Hematopoietic multipotent progenitor cell treated with erythropoietin and hydrocortisone succinate and interleukin-3 and kit ligand, for 4 days (in vitro differentiated cells): ENCODE results near the gene SLX1A.
"Not testable (repeated sequence)": the region's sequence is repeated elsewhere in the genome, so short reads cannot be mapped to it uniquely, and the experiment has no call there.

Source experiments
- DNase-seq: peaks from one replicate; pipeline ENCODE4 v3.0.0-alpha.2; 2015

Gene SLX1A

GRCh38 chr16:30193615-30194014 is at the start of gene SLX1A, which contains the start of gene BOLA2B:
TSS of gene SLX1A (plus strand) at chr16:30193875. CDS start at chr16:30194085, 210 bp downstream.
TSS of gene BOLA2B (minus strand) at chr16:30193666. CDS start at chr16:30193595, 71 bp downstream.
- not testable (repeated sequence) for DNase-seq

- DNase-seq = no peak
These were observed 49.7 kb upstream of the SLX1A start for GRCh38 chr16:30144017-30144416.

GRCh38 chr16:30144917-30145316 is 48.8 kb upstream of the SLX1A start:
- DNase-seq = no peak

GRCh38 chr16:30145657-30146056 is 48.0 kb upstream of the SLX1A start:
- DNase-seq = no peak

GRCh38 chr16:30147843-30148510 is 45.7 kb upstream of the SLX1A start:
- no peak for DNase-seq

GRCh38 chr16:30149250-30149930 is 44.3 kb upstream of the SLX1A start:
- no peak for DNase-seq

- no peak for DNase-seq
These were observed 42.6 kb upstream of the SLX1A start for GRCh38 chr16:30151091-30151490.

GRCh38 chr16:30152517-30152916 is 41.2 kb upstream of the SLX1A start:
- no peak for DNase-seq

- DNase-seq = no peak
These were observed 38.5 kb upstream of the SLX1A start for GRCh38 chr16:30155188-30155587.

GRCh38 chr16:30157214-30157613 is 36.5 kb upstream of the SLX1A start:
- DNase-seq = no peak

GRCh38 chr16:30163538-30163937 is 30.1 kb upstream of the SLX1A start:
- no peak for DNase-seq

- peak; percentile 94 for DNase-seq
These were observed 27.3 kb upstream of the SLX1A start for GRCh38 chr16:30166202-30166902.

- DNase-seq = not testable (repeated sequence)
These were observed 24.9 kb upstream of the SLX1A start for GRCh38 chr16:30168746-30169145.

- DNase-seq = not testable (repeated sequence)
These were observed 24.3 kb upstream of the SLX1A start for GRCh38 chr16:30169416-30169815.

GRCh38 chr16:30170145-30170544 is 23.5 kb upstream of the SLX1A start:
- DNase-seq = not testable (repeated sequence)

- peak; percentile 18 for DNase-seq
These were observed 20.6 kb upstream of the SLX1A start for GRCh38 chr16:30173054-30173453.

- not testable (repeated sequence) for DNase-seq
These were observed 16.8 kb upstream of the SLX1A start for GRCh38 chr16:30176876-30177275.

- DNase-seq = no peak
These were observed 14.5 kb upstream of the SLX1A start for GRCh38 chr16:30179195-30179594.

GRCh38 chr16:30179931-30180330 is 13.7 kb upstream of the SLX1A start:
- DNase-seq = no peak

GRCh38 chr16:30180741-30181140 is 12.9 kb upstream of the SLX1A start:
- no peak for DNase-seq

GRCh38 chr16:30183233-30184095 is 10.2 kb upstream of the SLX1A start, which contains the start of gene CORO1A:
TSS of gene CORO1A (plus strand) at chr16:30183602. CDS start at chr16:30185210, 1,608 bp downstream.
- peak; percentile 94 for DNase-seq

- peak; percentile 87 for DNase-seq
These were observed 9.4 kb upstream of the SLX1A start for GRCh38 chr16:30184096-30184890.
